ENCODE results near the gene DPCD. TPM values are rescaled to one million over a fixed set of nuclear protein-coding genes. Genes with fewer than 3 reads are reported as not detected.

DPCD gene
- total RNA-seq, result 10 to 100 TPM; 16.3 to 42.9 (median 23.2) TPM
- 10 to 100 TPM; 29.9 to 41.3 TPM for polyA plus RNA-seq
- long read RNA-seq, donor 1, transcript DPCD-202 (6 exons, 858 nt), result major isoform, 23 of 23 reads
- long read RNA-seq, donor 1, partial matches to known transcripts, result 0 of 23 reads
- long read RNA-seq, donor 1, other reads (novel, unspliced or antisense), result 0 of 23 reads
- long read RNA-seq, donor 2, transcript DPCD-202 (6 exons, 858 nt), result major isoform, 19 of 26 reads
- long read RNA-seq, donor 2, partial matches to known transcripts, result 1 of 26 reads
- long read RNA-seq, donor 2, other reads (novel, unspliced or antisense), result 5 of 26 reads
- long read RNA-seq, donor 3, transcript DPCD-202 (6 exons, 858 nt), result major isoform, 19 of 26 reads
- long read RNA-seq, donor 3, partial matches to known transcripts, result 3 of 26 reads
- long read RNA-seq, donor 3, other reads (novel, unspliced or antisense), result 4 of 26 reads

- 1 to 2% (median 1%) methylated on average over 36 to 50 of the region's 50 CpGs for WGBS, 4 donors
- TF ChIP-seq CTCF (IDR thresholded peaks at IDR 0.05), result no peak
- TF ChIP-seq POLR2A (IDR thresholded peaks at IDR 0.05), result peak in 1 of 2 donors; percentile 53
- Histone ChIP-seq H3K4me1 (peaks cover 0 to 30% (median 18%) of the 10 kb centered on the region in 12 donors), H3K27me3 (no peaks in the 10 kb centered on the region), H3K36me3 (peaks cover 0 to 30% (median 23%) of the 10 kb centered on the region in 9 donors), H3K4me3 (peak within 1 kb of the TSS; percentile 54 to 98 (median 78)), H3K9me3 (no peaks in the 10 kb centered on the region), H3K27ac (peak within 1 kb of the TSS; percentile 20 to 83 (median 72))
- peak; percentile 97 to 99 (median 98) for DNase-seq
- peak; percentile 95 to 99 (median 98) for ATAC-seq
- intact Hi-C loops (cut with DNase I), result loop anchor here in 2 of 10 donors (5.0 kb wide), 2 partner anchors 236 to 536 kb away; partner anchors contain the start of gene BTRC (in 1 of the 2)
These were observed at the start of gene DPCD, which contains the start of gene POLL for GRCh38 chr10:101587725-101588653. DPCD (plus strand) TSS chr10:101588321; CDS start chr10:101588337, 16 bp downstream. POLL (minus strand) TSS chr10:101588257; CDS start chr10:101587360, 897 bp downstream.

GRCh38 chr10:101538446-101538845, 49.7 kb upstream of the DPCD start:
- H3K27ac ChIP-seq, result no peak overlapping the region
- no peaks in the 10 kb centered on the region for H3K4me1 ChIP-seq
- no peaks in the 10 kb centered on the region for H3K9me3 ChIP-seq
- no peak for DNase-seq
- no peak for ATAC-seq
- TF ChIP-seq POLR2A (IDR thresholded peaks at IDR 0.05) (no peak), CTCF (IDR thresholded peaks at IDR 0.05) (no peak)
- H3K27me3 ChIP-seq, result no peaks in the 10 kb centered on the region
- H3K4me3 ChIP-seq, result no peak overlapping the region
- WGBS, 4 donors, result 91 to 100% (median 95%) methylated on average over 2 of the region's 2 CpGs
- peaks cover 0 to 79% (median 36%) of the 10 kb centered on the region in 9 donors for H3K36me3 ChIP-seq
- intact Hi-C loops (cut with DNase I), result no loop called here

- Histone ChIP-seq H3K4me1 (peaks cover 0 to 15% (median 5%) of the 10 kb centered on the region in 12 donors), H3K4me3 (no peak overlapping the region), H3K27me3 (no peaks in the 10 kb centered on the region), H3K36me3 (peaks cover 0 to 23% (median 8%) of the 10 kb centered on the region in 9 donors), H3K9me3 (no peaks in the 10 kb centered on the region), H3K27ac (no peak overlapping the region)
- intact Hi-C loops (cut with DNase I), result no loop called here
- ATAC-seq (no peak), DNase-seq (no peak)
- TF ChIP-seq POLR2A (IDR thresholded peaks at IDR 0.05) (no peak), CTCF (IDR thresholded peaks at IDR 0.05) (no peak)
These were observed 42.2 kb upstream of the DPCD start for GRCh38 chr10:101545898-101546297.
